HG02642 (cell line): ENCODE data around the gene RBM23.
A peak's percentile ranks its signal among the peaks of the same experiment; 100 is the strongest.
"Not testable (repeated sequence)": the region's sequence is repeated elsewhere in the genome, so short reads cannot be mapped to it uniquely, and the experiment has no call there.

Experiments used
- ATAC-seq: cut with Tn5 transposase; IDR thresholded peaks from one replicate; pipeline ENCODE4 v1.9.1; 2021; ENCODE audit warnings: mild to moderate bottlenecking; ENCODE audit not compliant: unreplicated experiment, poor library complexity

RBM23 gene

GRCh38 chr14:22871224-22872032 is 47.5 kb downstream of the RBM23 start, which contains the start of gene LRP10:
LRP10 (plus strand) TSS chr14:22871740; CDS start chr14:22872304, 564 bp downstream.
- ATAC-seq, result peak; percentile 87

GRCh38 chr14:22870811-22871223 is 48.1 kb downstream of the RBM23 start:
- ATAC-seq, result peak; percentile 22

GRCh38 chr14:22866874-22867273 is 52.1 kb downstream of the RBM23 start:
- no peak for ATAC-seq

- ATAC-seq, result no peak
These were observed 53.2 kb downstream of the RBM23 start for GRCh38 chr14:22865424-22866405.

GRCh38 chr14:22864979-22865378 is 54.0 kb downstream of the RBM23 start:
- ATAC-seq, result no peak

GRCh38 chr14:22861651-22862050 is 57.3 kb downstream of the RBM23 start:
- ATAC-seq, result no peak

DNA sequence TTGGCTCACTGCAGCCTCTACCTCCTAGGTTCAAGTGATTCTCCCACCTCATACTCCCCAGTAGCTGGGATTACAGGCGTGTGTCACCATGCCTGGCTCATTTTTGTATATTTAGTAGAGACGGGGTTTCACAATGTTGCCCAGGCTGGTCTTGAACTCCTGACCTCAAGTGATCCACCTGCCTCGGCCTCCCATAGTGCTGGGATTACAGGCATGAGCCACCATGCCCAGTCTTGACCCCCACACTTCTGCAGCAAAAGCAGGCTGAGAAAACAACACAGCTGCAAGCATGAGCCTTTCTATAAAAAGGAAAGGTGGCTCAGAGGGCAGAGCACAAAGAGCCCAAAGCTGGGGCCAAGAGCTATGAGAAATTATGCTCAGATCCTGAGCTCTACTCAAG is 58.6 kb downstream of the RBM23 start:
- ATAC-seq, result not testable (repeated sequence)

DNA sequence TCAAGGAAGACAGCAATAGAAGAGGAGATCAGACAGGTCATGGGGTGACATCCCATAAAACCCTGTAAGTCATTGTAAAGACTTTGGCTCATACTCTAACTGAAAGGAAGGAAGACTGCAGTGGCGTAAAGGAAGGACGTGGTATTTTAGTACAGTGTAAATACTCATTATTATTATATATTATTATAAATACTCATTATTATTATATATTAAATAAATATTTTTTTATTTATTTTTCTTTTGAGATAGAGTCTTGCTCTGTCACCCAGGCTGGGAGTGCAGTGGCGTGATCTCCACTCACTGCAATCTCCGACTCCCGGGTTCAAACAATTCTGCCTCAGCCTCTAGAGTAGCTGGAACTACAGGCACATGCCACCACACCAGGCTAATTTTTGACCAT is 62.5 kb downstream of the RBM23 start:
- ATAC-seq, result no peak

DNA sequence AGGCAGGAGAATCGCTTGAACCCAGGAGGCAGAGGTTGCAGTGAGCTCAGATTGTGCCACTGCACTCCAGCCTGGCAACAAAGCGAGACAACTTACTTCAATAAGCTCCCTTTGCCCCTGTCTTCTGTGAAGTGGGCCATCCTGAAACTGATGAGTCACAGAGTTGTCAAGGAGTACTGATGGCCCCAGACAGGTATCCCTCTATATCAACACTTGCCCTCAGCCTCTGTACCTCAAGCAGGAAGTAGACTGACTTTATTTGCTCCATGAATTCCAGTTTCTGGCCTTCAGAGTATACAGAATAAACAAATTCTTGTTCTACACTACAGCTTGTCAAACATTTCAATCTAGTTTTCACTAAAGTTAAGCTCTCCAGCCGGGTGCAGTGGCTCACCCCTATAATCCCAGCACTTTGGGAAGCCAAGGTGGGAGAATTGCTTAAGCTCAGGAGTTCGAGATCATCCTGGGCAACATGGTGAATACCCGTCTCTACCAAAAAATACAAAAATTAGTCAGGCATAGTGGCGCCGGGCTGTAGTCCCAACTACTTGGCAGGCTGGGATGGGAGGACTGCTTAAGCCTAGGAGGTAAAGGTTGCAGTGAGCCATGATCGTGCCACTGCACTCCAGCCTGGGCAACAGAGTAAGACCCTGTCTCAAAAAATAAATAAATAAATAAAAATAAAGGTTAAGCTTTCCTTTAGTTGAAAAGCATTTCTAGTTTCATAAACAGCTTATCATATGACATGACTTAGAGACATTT is 63.8 kb downstream of the RBM23 start:
- no peak for ATAC-seq

- not testable (repeated sequence) for ATAC-seq
These were observed 64.7 kb downstream of the RBM23 start for GRCh38 chr14:22854296-22854695.

DNA sequence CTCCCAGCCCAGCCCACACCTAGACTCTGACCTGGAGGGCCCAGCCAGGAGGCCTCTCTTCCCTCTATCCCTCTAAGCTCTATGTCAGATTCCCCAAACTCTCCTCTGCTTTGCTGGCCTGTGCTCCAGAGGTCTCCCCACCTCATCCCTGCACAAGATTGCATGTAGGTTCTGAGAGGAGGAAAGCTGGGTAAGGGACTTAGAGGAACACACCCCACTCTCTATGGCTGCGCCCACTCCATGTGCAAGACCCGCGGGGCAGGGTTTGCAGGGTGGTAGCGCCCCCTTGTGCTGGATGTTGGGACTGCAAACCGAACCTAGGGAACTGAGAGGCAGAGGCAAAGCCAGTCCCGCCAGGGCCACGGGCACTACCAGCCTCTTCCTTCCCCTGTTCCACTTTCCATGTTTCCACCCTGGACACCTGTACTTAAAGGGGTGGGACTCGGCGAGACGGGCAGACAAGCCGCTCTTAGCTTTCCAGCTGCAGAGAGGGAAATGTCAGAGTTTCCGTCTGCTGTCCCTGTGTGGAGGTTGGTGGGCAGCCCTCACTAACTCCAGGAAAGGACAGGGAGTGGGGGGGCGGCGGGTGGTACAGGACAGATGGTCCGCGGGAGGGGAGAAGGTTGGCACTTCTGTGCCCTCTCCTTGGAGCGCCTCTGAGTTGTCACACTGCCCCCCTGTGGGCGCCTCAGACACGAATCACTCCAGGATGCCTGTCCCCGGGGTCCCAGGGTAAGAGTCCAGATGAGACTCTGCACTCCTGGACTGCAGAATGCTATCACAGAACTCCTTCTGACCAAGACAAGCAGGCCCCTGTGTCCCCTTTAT is 65.8 kb downstream of the RBM23 start:
- peak; percentile 73 for ATAC-seq

DNA sequence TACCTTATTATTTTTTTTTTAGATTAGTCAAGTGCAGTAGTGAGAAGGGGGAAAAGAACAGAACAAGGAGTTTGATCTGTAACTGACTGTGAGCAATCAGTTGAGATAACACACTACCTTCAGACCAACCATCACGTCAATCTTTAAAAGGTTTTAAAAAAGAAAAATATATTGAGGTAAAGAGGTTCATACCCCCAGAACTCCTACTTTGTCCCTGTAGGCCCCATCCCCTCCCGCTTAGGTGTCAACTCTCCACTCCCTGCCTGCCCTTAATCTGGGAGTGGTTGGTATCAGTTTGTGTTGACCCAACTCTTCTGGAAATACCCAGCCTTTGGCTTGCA is 66.4 kb downstream of the RBM23 start:
- no peak for ATAC-seq

GRCh38 chr14:22852178-22852577 is 66.8 kb downstream of the RBM23 start:
- ATAC-seq, result not testable (repeated sequence)

DNA sequence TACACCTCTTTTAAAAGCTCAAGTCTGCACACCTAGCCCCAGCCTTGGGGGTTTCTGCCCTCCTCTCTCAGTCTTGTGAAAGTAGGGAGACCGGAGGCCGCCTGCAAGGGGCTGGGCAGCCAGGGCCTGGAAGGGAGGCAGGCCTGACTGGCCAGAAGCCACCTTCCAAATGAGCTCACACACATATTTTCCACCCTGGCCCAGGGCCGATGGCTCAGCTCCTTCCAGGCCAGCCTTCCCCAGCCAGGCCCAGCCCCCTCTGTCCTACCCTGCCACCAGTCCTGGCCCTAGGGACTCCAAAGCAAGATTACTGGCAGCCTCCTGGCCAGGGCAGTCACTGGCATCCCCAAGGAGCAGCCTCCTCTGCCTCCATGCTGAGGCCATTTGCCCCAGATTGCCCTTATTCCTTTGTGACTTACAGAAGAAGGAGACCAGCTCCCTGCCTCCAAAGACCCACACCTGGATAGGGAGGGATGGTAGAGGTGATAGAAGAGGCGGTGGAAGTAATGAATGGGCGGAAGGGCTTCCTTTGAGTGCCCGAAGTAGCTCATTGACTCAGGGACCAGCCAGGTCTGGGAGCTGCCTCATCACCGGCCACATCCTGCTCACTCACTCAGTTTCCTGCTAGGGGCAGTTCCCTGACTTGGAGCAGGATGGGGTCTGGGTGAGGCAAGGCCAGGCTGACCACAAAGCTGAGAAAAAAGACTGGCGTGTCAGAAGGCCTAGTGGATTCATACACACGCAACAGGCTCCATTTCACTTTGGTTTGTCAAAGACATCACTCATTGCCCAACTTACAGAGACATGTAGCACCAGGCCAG is 67.8 kb downstream of the RBM23 start:
- no peak for ATAC-seq

DNA sequence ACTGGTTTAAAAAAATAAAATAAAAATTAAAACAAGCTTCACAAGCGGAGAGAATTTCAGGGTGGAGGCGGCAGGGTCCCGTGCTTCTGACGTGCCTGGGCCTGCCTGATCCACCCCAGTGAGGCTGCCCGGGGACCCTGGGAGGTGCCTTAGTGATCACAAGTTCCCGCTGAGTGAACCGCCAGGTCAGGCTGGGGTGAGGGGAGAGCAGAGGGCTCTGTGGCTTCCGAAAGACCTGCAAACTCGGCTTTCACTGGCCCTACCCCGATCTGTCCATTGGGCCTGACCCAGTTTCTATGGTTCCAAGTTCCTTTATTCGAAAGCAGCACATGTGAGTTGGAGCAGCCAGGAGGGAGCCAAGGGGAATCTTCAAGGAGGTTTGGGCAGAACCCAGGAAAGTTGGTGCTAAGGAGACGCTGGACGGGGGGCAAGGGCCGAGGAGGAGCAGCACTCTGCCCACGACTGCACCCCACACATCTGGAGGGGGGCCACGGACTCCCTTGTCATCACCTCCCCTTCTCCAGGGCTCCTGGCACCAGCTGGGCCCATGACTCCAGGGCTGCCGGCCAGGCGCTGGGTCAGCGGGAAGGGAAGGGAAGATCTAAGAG is 69.6 kb downstream of the RBM23 start:
- no peak for ATAC-seq

- ATAC-seq, result no peak
These were observed 70.4 kb downstream of the RBM23 start for GRCh38 chr14:22848351-22849164.

DNA sequence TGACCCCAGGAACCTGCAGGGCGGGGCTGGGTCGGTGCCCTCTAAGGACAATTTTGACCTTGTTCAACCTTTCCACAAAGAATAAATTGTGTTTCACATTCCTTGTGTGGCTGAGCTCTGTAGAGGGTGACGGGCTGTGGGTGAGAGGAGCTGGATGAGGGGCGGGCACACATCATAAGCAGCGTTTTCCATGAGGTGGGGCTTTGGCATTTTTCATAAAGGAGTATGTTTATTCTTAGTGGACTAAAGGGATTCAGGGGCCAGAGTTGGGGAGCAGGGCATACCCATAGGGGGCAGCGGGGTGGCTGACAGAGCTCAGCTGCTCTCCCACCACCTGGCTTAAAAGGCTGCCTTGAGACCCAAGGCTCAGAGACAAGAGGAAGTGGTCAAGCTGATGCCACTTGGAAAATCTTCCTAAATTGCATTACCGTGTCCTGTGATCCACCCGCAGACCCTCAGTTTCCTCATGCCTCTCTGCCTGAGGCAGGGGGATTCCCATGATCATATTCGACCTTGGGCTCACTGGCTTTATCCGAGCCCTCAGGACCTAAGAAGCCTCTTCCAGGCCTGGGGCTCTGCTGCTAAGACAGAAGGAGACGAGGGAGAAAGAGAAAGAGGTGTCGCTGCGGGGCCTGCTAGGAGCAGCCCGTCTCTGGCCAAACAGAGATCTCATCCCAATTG is 71.1 kb downstream of the RBM23 start:
- ATAC-seq, result no peak
